Astrocyte of the spinal cord (primary cell): ENCODE measurements around the gene DDX51.

Experiments used
- DNase-seq: peaks from one replicate; pipeline ENCODE4 v3.0.0; 2011; ENCODE audit warnings: low read depth, low spot score
- H3K4me3 ChIP-seq: 2 replicates; pipeline ENCODE4 v1.5.1; 2011; ENCODE audit warnings: low read depth, mild to moderate bottlenecking, low read length, moderate library complexity
- CTCF ChIP-seq: IDR thresholded peaks from 2 replicates; pipeline ENCODE4 v1.5.1; 2012; ENCODE audit warnings: low read depth, mild to moderate bottlenecking, low read length, inconsistent platforms
- in situ Hi-C: cut with HindIII; loops from 2 replicates; pipeline ENCODE4 v1.10.0; 2017; ENCODE audit warnings: low sequenced_read_pairs

The DDX51 gene

GRCh38 chr12:132123970-132124765 lies 20.0 kb downstream of the DDX51 start:
- no peak for DNase-seq
- H3K4me3 ChIP-seq: no peak overlapping the region
- TF ChIP-seq CTCF: no peak
- in situ Hi-C loops: no loop called here

- TF ChIP-seq CTCF: no peak
Measured at GRCh38 chr12:132121283-132121682, 22.8 kb downstream of the DDX51 start.

GRCh38 chr12:132118876-132119275 lies 25.2 kb downstream of the DDX51 start:
- no peak overlapping the region for H3K4me3 ChIP-seq
- TF ChIP-seq CTCF: no peak
- in situ Hi-C loops: no loop called here
- DNase-seq: no peak

More at GRCh38 chr12:132121283-132121682, 22.8 kb downstream of the DDX51 start:
- no peak overlapping the region for H3K4me3 ChIP-seq
- in situ Hi-C loops: no loop called here
- no peak for DNase-seq

- H3K4me3 ChIP-seq: no peak overlapping the region
- no peak for TF ChIP-seq CTCF
- no peak for DNase-seq
- in situ Hi-C loops: no loop called here
Measured at GRCh38 chr12:132117558-132117875, 26.6 kb downstream of the DDX51 start.

GRCh38 chr12:132116709-132117557 lies 27.2 kb downstream of the DDX51 start:
- TF ChIP-seq CTCF: no peak
- DNase-seq: no peak
- H3K4me3 ChIP-seq: no peak overlapping the region
- in situ Hi-C loops: no loop called here

GRCh38 chr12:132115500-132115899 lies 28.6 kb downstream of the DDX51 start:
- no peak for DNase-seq
- no peak for TF ChIP-seq CTCF
- no peak overlapping the region for H3K4me3 ChIP-seq
- in situ Hi-C loops: no loop called here
